ENCODE results near the gene HEATR1. TPM values are rescaled to one million over a fixed set of nuclear protein-coding genes. Genes with fewer than 3 reads are reported as not detected.
"Not testable (repeated sequence)": the region's sequence is repeated elsewhere in the genome, so short reads cannot be mapped to it uniquely, and the experiment has no call there.

The HEATR1 gene
- total RNA-seq, 1 experiment from 2014 or later: 43.0 TPM

DNA sequence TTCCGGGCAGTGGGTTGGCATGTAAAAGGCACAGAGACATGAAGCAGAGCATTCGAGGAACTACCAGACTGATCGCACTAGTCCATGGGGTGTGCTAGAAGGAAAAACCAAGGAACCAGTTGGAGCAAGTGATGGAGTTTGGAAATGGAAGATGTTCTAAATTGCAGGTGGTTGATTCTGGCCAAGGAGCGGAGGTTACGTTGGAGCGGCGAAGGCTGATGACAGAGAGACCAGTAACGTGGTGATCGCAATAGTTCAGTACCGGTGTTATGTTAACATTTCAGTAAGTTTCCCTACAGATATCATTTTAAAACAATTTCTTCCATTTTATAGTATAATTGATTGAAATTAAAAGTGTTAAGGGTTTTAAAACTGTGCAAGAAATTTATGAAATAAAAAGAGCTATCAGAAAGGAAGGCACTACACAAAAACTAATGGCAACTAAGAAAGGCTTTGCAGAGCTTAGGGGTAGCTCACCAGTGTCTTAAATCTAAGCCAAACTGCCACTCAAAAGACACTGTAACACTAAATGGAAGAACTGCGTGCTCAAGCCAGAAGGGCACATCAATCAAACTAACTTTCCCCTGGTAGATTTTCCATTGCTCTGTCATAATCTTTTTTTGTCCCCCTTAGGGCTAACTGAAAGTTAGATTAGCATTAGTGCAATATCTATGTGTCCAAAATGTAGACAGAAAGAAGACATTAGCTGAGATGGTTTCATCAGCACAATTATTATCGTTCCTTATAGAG, 11.3 kb upstream of the HEATR1 start:
- intact Hi-C loops (cut with micrococcal nuclease; ENCODE audit: unreplicated experiment): no loop called here
- no peak overlapping the region for H3K4me2 ChIP-seq
- no peak overlapping the region for H3K27ac ChIP-seq
- peaks cover 61% of the 10 kb centered on the region for H3K27me3 ChIP-seq (ENCODE audit: insufficient read depth, low read depth)
- CTCF ChIA-PET: no interaction called here
- H3F3A ChIP-seq (ENCODE audit: insufficient read depth, low read depth): no peaks in the 10 kb centered on the region
- H3K9me3 ChIP-seq (ENCODE audit: insufficient read depth, low read depth): no peaks in the 10 kb centered on the region
- H3K9me2 ChIP-seq (ENCODE audit: insufficient read depth): no peaks in the 10 kb centered on the region
- no peaks in the 10 kb centered on the region for H3K4me1 ChIP-seq (replicated peaks; ENCODE audit: insufficient read depth)
- no peaks in the 10 kb centered on the region for H3K36me3 ChIP-seq (ENCODE audit: low read depth)
- TF ChIP-seq, protein P1, sequence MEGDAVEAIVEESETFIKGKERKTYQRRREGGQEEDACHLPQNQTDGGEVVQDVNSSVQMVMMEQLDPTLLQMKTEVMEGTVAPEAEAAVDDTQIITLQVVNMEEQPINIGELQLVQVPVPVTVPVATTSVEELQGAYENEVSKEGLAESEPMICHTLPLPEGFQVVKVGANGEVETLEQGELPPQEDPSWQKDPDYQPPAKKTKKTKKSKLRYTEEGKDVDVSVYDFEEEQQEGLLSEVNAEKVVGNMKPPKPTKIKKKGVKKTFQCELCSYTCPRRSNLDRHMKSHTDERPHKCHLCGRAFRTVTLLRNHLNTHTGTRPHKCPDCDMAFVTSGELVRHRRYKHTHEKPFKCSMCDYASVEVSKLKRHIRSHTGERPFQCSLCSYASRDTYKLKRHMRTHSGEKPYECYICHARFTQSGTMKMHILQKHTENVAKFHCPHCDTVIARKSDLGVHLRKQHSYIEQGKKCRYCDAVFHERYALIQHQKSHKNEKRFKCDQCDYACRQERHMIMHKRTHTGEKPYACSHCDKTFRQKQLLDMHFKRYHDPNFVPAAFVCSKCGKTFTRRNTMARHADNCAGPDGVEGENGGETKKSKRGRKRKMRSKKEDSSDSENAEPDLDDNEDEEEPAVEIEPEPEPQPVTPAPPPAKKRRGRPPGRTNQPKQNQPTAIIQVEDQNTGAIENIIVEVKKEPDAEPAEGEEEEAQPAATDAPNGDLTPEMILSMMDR (conservative IDR thresholded peaks at IDR 0.05): no peak
- no peak for TF ChIP-seq EZH2 (IDR thresholded peaks at IDR 0.05; ENCODE audit: low read depth)
- H2AFZ ChIP-seq: no peak overlapping the region
- H3K4me3 ChIP-seq: no peak overlapping the region
- DNase-seq: no peak
- H3K79me2 ChIP-seq (ENCODE audit: low read depth): no peaks in the 10 kb centered on the region
- POLR2A ChIA-PET (ENCODE audit: unreplicated experiment): interaction anchor here (0.7 kb wide), 1 partner anchor 179 kb away, joined by 3 read pairs; no protein-coding TSS in a partner anchor
- H4K20me1 ChIP-seq (ENCODE audit: insufficient read depth): no peaks in the 10 kb centered on the region
- no TSS peak for BruUV-seq (replicated peaks)

DNA sequence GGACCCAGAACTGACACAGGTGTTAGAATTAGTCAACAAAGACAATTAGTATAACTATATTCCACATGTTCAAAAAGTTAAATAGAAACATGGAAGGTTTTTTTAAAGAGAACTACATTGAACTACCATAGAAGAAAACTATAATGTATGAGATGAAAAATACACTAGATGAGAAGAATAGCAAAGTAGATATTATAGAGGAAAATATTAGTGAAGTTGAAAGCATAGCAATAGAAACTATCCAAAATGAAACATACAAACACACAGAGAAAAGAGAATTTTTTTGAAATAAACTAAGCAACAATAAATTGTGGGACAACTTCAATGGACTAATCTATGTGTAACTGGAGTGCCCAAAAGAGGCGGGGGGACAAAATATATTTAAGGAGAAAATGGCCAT, 8.0 kb upstream of the HEATR1 start:
- Histone ChIP-seq H3K4me2 (no peak overlapping the region), H3K4me1 (replicated peaks; ENCODE audit: insufficient read depth) (no peaks in the 10 kb centered on the region), H3K9me3 (ENCODE audit: insufficient read depth, low read depth) (no peaks in the 10 kb centered on the region), H3K27ac (no peak overlapping the region), H4K20me1 (ENCODE audit: insufficient read depth) (no peaks in the 10 kb centered on the region), H3K36me3 (ENCODE audit: low read depth) (no peaks in the 10 kb centered on the region), H2AFZ (no peak overlapping the region), H3K9me2 (ENCODE audit: insufficient read depth) (no peaks in the 10 kb centered on the region), H3F3A (ENCODE audit: insufficient read depth, low read depth) (no peaks in the 10 kb centered on the region), H3K79me2 (ENCODE audit: low read depth) (no peaks in the 10 kb centered on the region), H3K27me3 (ENCODE audit: insufficient read depth, low read depth) (peaks cover 42% of the 10 kb centered on the region), H3K4me3 (no peak overlapping the region)
- no peak for TF ChIP-seq EZH2 (IDR thresholded peaks at IDR 0.05; ENCODE audit: low read depth)
- TF ChIP-seq, protein P1 (conservative IDR thresholded peaks at IDR 0.05): no peak
- no peak for DNase-seq
- ChIA-PET POLR2A (ENCODE audit: unreplicated experiment) (no interaction called here), CTCF (no interaction called here)
- intact Hi-C loops (cut with micrococcal nuclease; ENCODE audit: unreplicated experiment): no loop called here
- no TSS peak for BruUV-seq (replicated peaks)

DNA sequence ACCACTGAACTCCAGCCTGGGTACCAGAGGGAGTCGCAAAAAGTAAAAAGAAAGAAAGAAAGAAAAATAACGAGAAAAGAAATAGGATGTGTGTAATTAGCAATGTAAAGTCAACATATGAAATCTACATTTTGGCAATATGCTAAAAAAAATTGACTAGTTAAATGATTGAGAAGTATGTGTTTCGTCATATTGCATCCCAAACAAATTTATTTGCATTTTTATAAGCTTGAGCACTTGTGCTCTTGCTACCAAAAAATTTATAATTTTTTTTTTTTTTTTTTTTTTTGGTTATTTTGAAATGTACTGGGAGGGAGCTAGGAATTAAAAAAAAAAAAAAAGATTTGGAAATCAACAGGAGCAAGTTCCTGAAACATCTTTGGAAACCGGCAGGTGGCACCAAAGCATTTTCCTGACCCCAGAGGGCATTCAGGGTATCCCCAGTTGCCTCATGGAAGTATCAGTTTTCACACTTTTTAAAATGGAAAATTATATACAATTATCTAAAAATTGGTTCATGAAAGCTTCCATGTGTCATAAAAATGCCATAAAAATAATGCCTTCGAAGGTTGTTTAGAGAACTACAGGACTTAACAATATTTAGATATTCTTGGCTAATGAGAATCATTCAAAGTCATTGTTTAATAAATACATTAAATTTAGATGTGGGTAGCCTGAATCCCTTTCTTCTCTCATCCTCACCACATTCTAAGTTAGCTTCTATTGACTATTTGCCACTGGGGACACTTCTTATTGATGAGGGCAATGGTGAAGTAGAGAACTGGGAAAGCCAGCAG, 4.8 kb upstream of the HEATR1 start:
- Histone ChIP-seq H3K9me3 (ENCODE audit: insufficient read depth, low read depth) (no peaks in the 10 kb centered on the region), H3K36me3 (ENCODE audit: low read depth) (no peaks in the 10 kb centered on the region), H3K27ac (no peak overlapping the region), H3K9me2 (ENCODE audit: insufficient read depth) (no peaks in the 10 kb centered on the region), H4K20me1 (ENCODE audit: insufficient read depth) (no peaks in the 10 kb centered on the region), H3K4me2 (no peak overlapping the region), H3K4me1 (replicated peaks; ENCODE audit: insufficient read depth) (no peaks in the 10 kb centered on the region), H2AFZ (no peak overlapping the region), H3K4me3 (no peak overlapping the region), H3K79me2 (ENCODE audit: low read depth) (no peaks in the 10 kb centered on the region; the same call in 1 of the 2 replicates), H3F3A (ENCODE audit: insufficient read depth, low read depth) (0 out of 2 replicates have a peak, but pooled peaks cover 4% of the 10 kb centered on the region), H3K27me3 (ENCODE audit: insufficient read depth, low read depth) (peaks cover 24% of the 10 kb centered on the region)
- ChIA-PET CTCF (interaction anchor here (0.6 to 0.9 kb wide), 10 partner anchors 10 to 1872 kb away, joined by 3 to 9 read pairs (median 4); partner anchors contain the start of gene MTR), POLR2A (ENCODE audit: unreplicated experiment) (interaction anchor here (0.6 to 0.7 kb wide), 2 partner anchors 186 to 946 kb away, joined by 7 to 8 read pairs; no protein-coding TSS in a partner anchor)
- TF ChIP-seq, protein P1 (conservative IDR thresholded peaks at IDR 0.05): peak; percentile 83
- no peak for TF ChIP-seq EZH2 (IDR thresholded peaks at IDR 0.05; ENCODE audit: low read depth)
- BruUV-seq (replicated peaks): no TSS peak
- peak; percentile 49 to 64 for DNase-seq
- intact Hi-C loops (cut with micrococcal nuclease; ENCODE audit: unreplicated experiment): loop anchor here (1.0 to 10.0 kb wide), 4 partner anchors 186 to 953 kb away; partner anchors contain the start of gene MTR

DNA sequence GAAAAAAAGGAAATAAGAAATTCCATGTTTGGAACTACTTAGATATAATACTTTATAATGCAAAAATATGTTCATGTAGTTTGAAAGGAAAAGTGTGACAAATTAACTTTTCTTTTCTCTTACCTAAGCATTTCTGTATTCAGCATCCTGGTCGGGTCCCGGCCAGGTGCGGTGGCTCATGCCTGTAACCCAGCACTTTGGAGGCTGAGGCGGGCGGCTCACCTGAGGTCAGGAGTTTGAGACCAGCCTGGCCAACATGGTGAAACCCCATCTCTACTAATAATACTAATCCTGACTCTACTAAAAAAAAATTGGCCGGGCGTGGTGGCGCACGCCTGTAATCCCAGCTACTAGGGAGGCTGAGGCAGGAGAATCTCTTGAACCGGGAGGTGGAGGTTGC, 3.3 kb upstream of the HEATR1 start:
- DNase-seq; BruUV-seq (replicated peaks); H3F3A ChIP-seq (ENCODE audit: insufficient read depth, low read depth); H3K36me3 ChIP-seq (ENCODE audit: low read depth); H3K4me2 ChIP-seq; H3K9me3 ChIP-seq (ENCODE audit: insufficient read depth, low read depth); POLR2A ChIA-PET (ENCODE audit: unreplicated experiment); H4K20me1 ChIP-seq (ENCODE audit: insufficient read depth); H3K4me1 ChIP-seq (replicated peaks; ENCODE audit: insufficient read depth); H3K9me2 ChIP-seq (ENCODE audit: insufficient read depth); CTCF ChIA-PET; H3K4me3 ChIP-seq; H2AFZ ChIP-seq; H3K27ac ChIP-seq: not testable (repeated sequence)
- Histone ChIP-seq H3K27me3 (ENCODE audit: insufficient read depth, low read depth) (peaks cover 24% of the 10 kb centered on the region), H3K79me2 (ENCODE audit: low read depth) (peaks cover 14% of the 10 kb centered on the region)
- intact Hi-C loops (cut with micrococcal nuclease; ENCODE audit: unreplicated experiment): loop anchor here (10.0 kb wide), 1 partner anchor 187 kb away; the partner anchor contains the start of gene MTR
